GM18909 (cell line): ENCODE data around the gene SV2B.

Source experiments
- ATAC-seq: cut with Tn5 transposase; IDR thresholded peaks from one replicate; pipeline ENCODE4 v1.9.1; 2021; ENCODE audit warnings: mild to moderate bottlenecking; ENCODE audit not compliant: unreplicated experiment, poor library complexity

Gene SV2B

GRCh38 chr15:91346259-91346658, 246.2 kb downstream of the SV2B start:
- ATAC-seq: no peak

DNA sequence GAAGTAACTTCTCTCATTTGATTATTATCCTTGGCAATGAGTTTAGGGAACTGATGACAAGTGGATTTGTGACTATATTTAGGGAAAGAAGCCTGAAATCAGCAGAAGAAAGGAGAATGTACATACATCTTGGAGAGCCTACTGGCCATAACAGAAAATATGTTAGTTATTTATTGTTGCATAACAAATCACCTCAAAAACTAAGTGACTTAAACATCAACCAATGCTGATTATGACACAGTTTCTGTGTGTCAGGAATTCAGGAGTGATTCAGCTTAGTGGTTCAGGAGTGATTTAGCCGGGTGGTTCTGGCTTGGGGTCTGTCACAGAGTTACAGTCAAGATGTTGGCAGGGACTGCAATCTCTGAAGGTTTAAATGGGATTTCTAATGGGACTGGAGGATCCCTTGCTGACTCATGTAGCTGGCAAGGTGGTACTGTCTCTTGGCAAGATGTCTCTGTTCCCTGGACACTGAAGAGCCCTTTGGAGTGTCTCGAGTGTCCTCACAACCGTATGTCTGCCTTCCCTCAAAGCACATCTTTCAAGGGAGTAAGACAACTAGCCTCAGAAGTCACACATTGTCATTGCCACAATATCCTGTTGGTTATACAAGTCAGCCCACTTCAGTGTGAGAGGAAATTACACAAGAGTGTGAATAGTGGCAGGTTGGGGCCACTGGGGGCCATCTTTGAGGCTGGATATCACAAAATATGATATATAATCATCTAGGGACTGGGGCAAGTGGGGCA, 248.9 kb downstream of the SV2B start:
- no peak for ATAC-seq
